IPS-NIHi7 (cell line): ENCODE results near the gene EGR4.
A peak's percentile ranks its signal among the peaks of the same experiment; 100 is the strongest.
"Not testable (repeated sequence)": the region's sequence is repeated elsewhere in the genome, so short reads cannot be mapped to it uniquely, and the experiment has no call there.

Experiments
- DNase-seq: peaks from one replicate; pipeline ENCODE4 v3.0.0; 2012; ENCODE audit warnings: mixed read lengths; ENCODE audit errors: extremely low spot score

EGR4 gene

GRCh38 chr2:73263540-73264331 lies 29.6 kb downstream of the EGR4 start:
- DNase-seq, result no peak

- not testable (repeated sequence) for DNase-seq
These were observed 30.5 kb downstream of the EGR4 start for GRCh38 chr2:73262691-73263429.

GRCh38 chr2:73262108-73262651 lies 31.2 kb downstream of the EGR4 start:
- no peak for DNase-seq

GRCh38 chr2:73260338-73260984 lies 32.9 kb downstream of the EGR4 start:
- peak; percentile 88 for DNase-seq

- DNase-seq, result no peak
These were observed 33.5 kb downstream of the EGR4 start for GRCh38 chr2:73259704-73260337.

- DNase-seq, result no peak
These were observed 34.1 kb downstream of the EGR4 start for GRCh38 chr2:73259276-73259675.

GRCh38 chr2:73258913-73259215 lies 34.5 kb downstream of the EGR4 start:
- no peak for DNase-seq

GRCh38 chr2:73258186-73258912 lies 35.0 kb downstream of the EGR4 start:
- no peak for DNase-seq

- DNase-seq, result no peak
These were observed 35.8 kb downstream of the EGR4 start for GRCh38 chr2:73257425-73258125.

- DNase-seq, result no peak
These were observed 36.3 kb downstream of the EGR4 start for GRCh38 chr2:73257021-73257420.

GRCh38 chr2:73256618-73256922 lies 36.8 kb downstream of the EGR4 start:
- DNase-seq, result no peak

- DNase-seq, result no peak
These were observed 37.3 kb downstream of the EGR4 start for GRCh38 chr2:73255907-73256617.

- DNase-seq, result no peak
These were observed 38.2 kb downstream of the EGR4 start for GRCh38 chr2:73255007-73255644.

- DNase-seq, result no peak
These were observed 38.9 kb downstream of the EGR4 start for GRCh38 chr2:73254343-73255006.

GRCh38 chr2:73253901-73254300 lies 39.4 kb downstream of the EGR4 start:
- DNase-seq, result no peak

- DNase-seq, result no peak
These were observed 39.9 kb downstream of the EGR4 start for GRCh38 chr2:73253400-73253799.

GRCh38 chr2:73252238-73253027 lies 40.9 kb downstream of the EGR4 start:
- no peak for DNase-seq
